H9 (cell line): ENCODE results near the gene CSRP1. TPM values are rescaled to one million over a fixed set of nuclear protein-coding genes. Genes with fewer than 3 reads are reported as not detected.

Experiments
- DNase-seq: peaks from one replicate; pipeline ENCODE4 v3.0.0-alpha.2; 2017
- H2AFZ ChIP-seq: one replicate; pipeline ENCODE4 v1.6.1; 2013; ENCODE audit warnings: mild to moderate bottlenecking, low read length, control low read depth, moderate library complexity
- H2AK5ac ChIP-seq: 2 replicates; pipeline ENCODE4 v1.6.1; 2013; ENCODE audit warnings: low read length, control low read depth, mixed read lengths; ENCODE audit not compliant: insufficient read length
- H2BK120ac ChIP-seq: one replicate; pipeline ENCODE4 v1.6.1; 2013; ENCODE audit warnings: low read depth, mild to moderate bottlenecking, low read length, control low read depth, inconsistent platforms; ENCODE audit not compliant: poor library complexity, severe bottlenecking
- H2BK12ac ChIP-seq: 2 replicates; pipeline ENCODE4 v1.6.1; 2013; ENCODE audit warnings: low read length, control low read depth, mixed read lengths, low read depth; ENCODE audit not compliant: insufficient read length
- H2BK15ac ChIP-seq: 2 replicates; pipeline ENCODE4 v1.6.1; 2013; ENCODE audit warnings: low read depth, low read length, control low read depth
- H2BK20ac ChIP-seq: one replicate; pipeline ENCODE4 v1.6.1; 2013; ENCODE audit warnings: low read depth, mild to moderate bottlenecking, low read length, control low read depth, inconsistent platforms; ENCODE audit not compliant: poor library complexity, severe bottlenecking
- H2BK5ac ChIP-seq: 2 replicates; pipeline ENCODE4 v1.6.1; 2013; ENCODE audit warnings: low read length, control low read depth, mixed read lengths; ENCODE audit not compliant: insufficient read length
- H3K14ac ChIP-seq: 2 replicates; pipeline ENCODE4 v1.6.1; 2013; ENCODE audit warnings: low read length, control low read depth; ENCODE audit not compliant: insufficient read depth
- H3K18ac ChIP-seq: 2 replicates; pipeline ENCODE4 v1.6.1; 2013; ENCODE audit warnings: low read depth, mild to moderate bottlenecking, mixed read lengths, low read length, control low read depth; ENCODE audit not compliant: insufficient read length
- H3K23ac ChIP-seq: 2 replicates; pipeline ENCODE4 v1.6.1; 2013; ENCODE audit warnings: low read length, control low read depth, mixed read lengths, low read depth; ENCODE audit not compliant: insufficient read length
- H3K23me2 ChIP-seq: 2 replicates; pipeline ENCODE4 v1.6.1; 2013; ENCODE audit warnings: low read depth, mild to moderate bottlenecking, mixed read lengths, low read length, control low read depth; ENCODE audit not compliant: insufficient read length, poor library complexity, severe bottlenecking
- H3K27ac ChIP-seq: 2 replicates; pipeline ENCODE4 v1.5.1; 2013; ENCODE audit warnings: low read length, control low read depth, mixed read lengths, low read depth; ENCODE audit not compliant: insufficient read length
- H3K27me3 ChIP-seq: 2 replicates; pipeline ENCODE4 v1.6.1; 2013; ENCODE audit warnings: low read length, control low read depth, inconsistent platforms; ENCODE audit not compliant: insufficient read depth
- H3K4ac ChIP-seq: 2 replicates; pipeline ENCODE4 v1.6.1; 2013; ENCODE audit warnings: low read depth, mild to moderate bottlenecking, control low read depth, inconsistent platforms, low read length, moderate library complexity
- H3K4me1 ChIP-seq: 2 replicates; pipeline ENCODE4 v1.6.1; 2013; ENCODE audit warnings: low read length, control low read depth, inconsistent platforms; ENCODE audit not compliant: insufficient read depth
- H3K4me2 ChIP-seq: 2 replicates; pipeline ENCODE4 v1.6.1; 2013; ENCODE audit warnings: low read length, control low read depth, mixed read lengths; ENCODE audit not compliant: insufficient read length, insufficient read depth
- H3K56ac ChIP-seq: 2 replicates; pipeline ENCODE4 v1.6.1; 2013; ENCODE audit warnings: low read depth, mild to moderate bottlenecking, mixed read lengths, low read length, control low read depth; ENCODE audit not compliant: insufficient read length
- H3K79me1 ChIP-seq: 2 replicates; pipeline ENCODE4 v1.6.1; 2013; ENCODE audit warnings: low read depth, mild to moderate bottlenecking, moderate library complexity, low read length, control low read depth, inconsistent platforms; ENCODE audit not compliant: insufficient read depth, poor library complexity, severe bottlenecking
- H3K79me2 ChIP-seq: 2 replicates; pipeline ENCODE4 v1.6.1; 2013; ENCODE audit warnings: low read length, control low read depth, inconsistent platforms; ENCODE audit not compliant: insufficient read depth
- H3K9ac ChIP-seq: 2 replicates; pipeline ENCODE4 v1.6.1; 2013; ENCODE audit warnings: low read length, control low read depth, mixed read lengths; ENCODE audit not compliant: insufficient read length; ENCODE audit errors: extremely low read depth
- H3K9me3 ChIP-seq: one replicate; pipeline ENCODE4 v1.6.1; 2013; ENCODE audit warnings: low read depth, low read length, inconsistent platforms; ENCODE audit not compliant: control insufficient read depth
- H3T11ph ChIP-seq: one replicate; pipeline ENCODE4 v1.6.1; 2013; ENCODE audit warnings: mild to moderate bottlenecking, low read length, control low read depth, inconsistent platforms
- H4K20me1 ChIP-seq: one replicate; pipeline ENCODE4 v1.6.1; 2013; ENCODE audit not compliant: control insufficient read depth, insufficient read length, insufficient read depth
- H4K5ac ChIP-seq: 2 replicates; pipeline ENCODE4 v1.6.1; 2013; ENCODE audit warnings: low read depth, mild to moderate bottlenecking, mixed read lengths, low read length, control low read depth; ENCODE audit not compliant: insufficient read length
- H4K8ac ChIP-seq: replicated peaks from 2 replicates; pipeline ENCODE4 v1.6.1; 2013; ENCODE audit warnings: low read length, control low read depth, mixed read lengths, low read depth; ENCODE audit not compliant: insufficient read length
- H4K91ac ChIP-seq: 2 replicates; pipeline ENCODE4 v1.6.1; 2013; ENCODE audit warnings: low read depth, mild to moderate bottlenecking, moderate library complexity, mixed read lengths, low read length, control low read depth; ENCODE audit not compliant: insufficient read length
- H3K27ac Mint-ChIP-seq, 3 experiments: 2 replicates in 2 of 3; 3 replicates in 1 of 3; pipeline ENCODE4 v1.8.0; 2020 to 2021; ENCODE audit warnings: mixed read lengths in 3 of 3, mild to moderate bottlenecking in 1 of 3, moderate library complexity in 1 of 3
- H3K27me3 Mint-ChIP-seq: 2 replicates; pipeline ENCODE4 v1.8.0; 2021; ENCODE audit warnings: low read depth, mild to moderate bottlenecking, moderate library complexity, mixed read lengths
- H3K36me3 Mint-ChIP-seq, 3 experiments: 2 replicates in 2 of 3; 3 replicates in 1 of 3; pipeline ENCODE4 v1.8.0; 2020 to 2021; ENCODE audit warnings: low read depth in 3 of 3, mixed read lengths in 3 of 3; ENCODE audit not compliant: insufficient read depth in 1 of 3
- H3K4me1 Mint-ChIP-seq, 2 experiments: 2 replicates each; pipeline ENCODE4 v1.8.0; 2020; ENCODE audit warnings: mixed read lengths in 2 of 2
- H3K4me3 Mint-ChIP-seq, 2 experiments: 2 replicates in 1 of 2; 3 replicates in 1 of 2; pipeline ENCODE4 v1.8.0; 2020 to 2021; ENCODE audit warnings: mild to moderate bottlenecking in 2 of 2, mixed read lengths in 2 of 2, moderate library complexity in 1 of 2
- H3K9me3 Mint-ChIP-seq, 2 experiments: 2 replicates in 1 of 2; 3 replicates in 1 of 2; pipeline ENCODE4 v1.8.0; 2020; ENCODE audit warnings: mild to moderate bottlenecking in 2 of 2, mixed read lengths in 2 of 2, moderate library complexity in 1 of 2
- WGBS: extraction: QIAGEN DNeasy Blood & Tissue Kit; methylation state at CpG from one replicate; pipeline ENCODE4 v1.1.7; 2013; ENCODE audit warnings: missing lambda C conversion rate, low lambda C conversion rate, mixed read lengths; ENCODE audit not compliant: insufficient read length; ENCODE audit errors: extremely low coverage; 5-methylcytosine and 5-hydroxymethylcytosine counted together
- total RNA-seq: library from RNA; stranded (reverse); gene quantifications from 2 replicates; pipeline ENCODE4 v1.2.1, GENCODE V29; 2021
- TF ChIP-seq, protein P1 (sequence below): fragments of 200-600 bp; sonication (generic); conservative IDR thresholded peaks from 3 replicates; pipeline ENCODE4 v1.8.0; 2021; ENCODE audit warnings: antibody characterized with exemption, mild to moderate bottlenecking

CSRP1 gene
- total RNA-seq, 1 experiment from 2014 or later, result 0.44 TPM

DNA sequence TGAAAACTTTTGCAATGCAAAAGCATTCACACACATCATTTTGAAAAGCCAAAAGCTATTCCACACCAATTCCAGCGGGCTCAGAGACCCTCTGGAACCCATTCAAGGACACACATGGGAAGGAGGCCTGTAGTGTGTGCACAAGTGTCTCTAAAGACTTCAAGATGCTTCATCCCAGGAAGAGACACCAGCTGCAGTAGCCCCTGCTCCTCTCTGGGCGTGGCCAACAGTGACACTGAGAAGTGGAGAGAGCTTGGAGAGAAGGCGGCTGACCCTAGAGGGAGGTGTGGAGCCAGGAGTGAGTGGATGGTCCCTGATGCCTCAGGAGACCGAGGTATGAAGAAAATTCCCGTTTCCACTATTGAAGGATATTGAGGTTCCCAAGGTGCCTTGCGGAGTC is 70.5 kb downstream of the CSRP1 start:
- no peaks in the 10 kb centered on the region for H3K36me3 Mint-ChIP-seq
- Histone ChIP-seq H3K56ac (no peak overlapping the region), H3T11ph (no peak overlapping the region), H4K8ac (no peak overlapping the region), H3K4me1 (no peaks in the 10 kb centered on the region; the same call in 1 of the 2 replicates), H3K18ac (no peak overlapping the region), H2AK5ac (no peak overlapping the region), H2BK120ac (no peak overlapping the region), H3K79me1 (no peaks in the 10 kb centered on the region), H2BK12ac (no peak overlapping the region), H3K4ac (no peak overlapping the region), H3K23ac (no peak overlapping the region), H2BK20ac (no peak overlapping the region), H3K14ac (no peak overlapping the region), H3K4me2 (no peak overlapping the region), H3K9me3 (no peaks in the 10 kb centered on the region), H3K27ac (no peak overlapping the region), H3K27me3 (no peaks in the 10 kb centered on the region), H3K79me2 (no peaks in the 10 kb centered on the region), H2BK5ac (no peak overlapping the region), H2AFZ (no peak overlapping the region), H3K23me2 (no peaks in the 10 kb centered on the region), H4K91ac (no peak overlapping the region), H3K9ac (no peak overlapping the region), H2BK15ac (no peak overlapping the region), H4K20me1 (no peaks in the 10 kb centered on the region), H4K5ac (no peak overlapping the region)
- no peak overlapping the region for H3K27ac Mint-ChIP-seq
- H3K4me3 Mint-ChIP-seq, result no peak overlapping the region
- peaks cover 11 to 12% of the 10 kb centered on the region in 2 experiments for H3K4me1 Mint-ChIP-seq
- H3K27me3 Mint-ChIP-seq, result peaks cover 3% of the 10 kb centered on the region
- peaks cover 0 to 3% of the 10 kb centered on the region in 2 experiments; a peak in 2 of 5 replicates for H3K9me3 Mint-ChIP-seq
- WGBS, result no CpG with 5 or more reads among the region's 6 CpGs
- TF ChIP-seq, protein P1, sequence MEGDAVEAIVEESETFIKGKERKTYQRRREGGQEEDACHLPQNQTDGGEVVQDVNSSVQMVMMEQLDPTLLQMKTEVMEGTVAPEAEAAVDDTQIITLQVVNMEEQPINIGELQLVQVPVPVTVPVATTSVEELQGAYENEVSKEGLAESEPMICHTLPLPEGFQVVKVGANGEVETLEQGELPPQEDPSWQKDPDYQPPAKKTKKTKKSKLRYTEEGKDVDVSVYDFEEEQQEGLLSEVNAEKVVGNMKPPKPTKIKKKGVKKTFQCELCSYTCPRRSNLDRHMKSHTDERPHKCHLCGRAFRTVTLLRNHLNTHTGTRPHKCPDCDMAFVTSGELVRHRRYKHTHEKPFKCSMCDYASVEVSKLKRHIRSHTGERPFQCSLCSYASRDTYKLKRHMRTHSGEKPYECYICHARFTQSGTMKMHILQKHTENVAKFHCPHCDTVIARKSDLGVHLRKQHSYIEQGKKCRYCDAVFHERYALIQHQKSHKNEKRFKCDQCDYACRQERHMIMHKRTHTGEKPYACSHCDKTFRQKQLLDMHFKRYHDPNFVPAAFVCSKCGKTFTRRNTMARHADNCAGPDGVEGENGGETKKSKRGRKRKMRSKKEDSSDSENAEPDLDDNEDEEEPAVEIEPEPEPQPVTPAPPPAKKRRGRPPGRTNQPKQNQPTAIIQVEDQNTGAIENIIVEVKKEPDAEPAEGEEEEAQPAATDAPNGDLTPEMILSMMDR, result peak; percentile 51; the same call in 2 of the 3 replicates
- peak; percentile 86 for DNase-seq
